A549 (cell line): ENCODE results near the gene BRSK2.

Source experiments
- CHD4 ChIP-seq: fragments of 200-600 bp; sonication (generic); IDR thresholded peaks from 2 replicates; pipeline ENCODE4 v1.6.1; 2016; ENCODE audit warnings: antibody characterized with exemption, mild to moderate bottlenecking, borderline replicate concordance
- CTCF ChIP-seq: fragments of >200 bp; sonication (Bioruptor Twin); formaldehyde crosslinking; IDR thresholded peaks from 3 replicates; pipeline ENCODE4 v1.5.1; 2016
- EHMT2 ChIP-seq: fragments of 200-600 bp; sonication (generic); IDR thresholded peaks from 2 replicates; pipeline ENCODE4 v1.6.1; 2016; ENCODE audit warnings: antibody characterized with exemption, low read depth, mild to moderate bottlenecking, moderate library complexity
- HDAC2 ChIP-seq: fragments of 200-600 bp; sonication (generic); IDR thresholded peaks from 2 replicates; pipeline ENCODE4 v1.6.1; 2016
- HMGXB4 ChIP-seq: fragments of 250-450 bp; sonication (Bioruptor Pico); IDR thresholded peaks from 2 replicates; pipeline ENCODE4 v1.5.0; 2021; ENCODE audit warnings: mild to moderate bottlenecking, moderate library complexity, borderline replicate concordance
- JUN ChIP-seq, 2 experiments: fragments of >200 bp; sonication (Bioruptor Twin); formaldehyde crosslinking; IDR thresholded peaks; 2 replicates in 1 of 2; 3 replicates in 1 of 2; pipeline ENCODE4 v1.6.1; 2016 to 2017
- MAX ChIP-seq: IDR thresholded peaks from 2 replicates; pipeline ENCODE4 v1.6.1; 2012
- POLR2A ChIP-seq: IDR thresholded peaks from 2 replicates; pipeline ENCODE4 v1.6.1; 2012; ENCODE audit warnings: mild to moderate bottlenecking, low read length
- RNF2 ChIP-seq: fragments of 200-600 bp; sonication (generic); IDR thresholded peaks from 2 replicates; pipeline ENCODE4 v1.6.1; 2016; ENCODE audit warnings: low read depth, mild to moderate bottlenecking, antibody characterized with exemption, moderate library complexity, borderline replicate concordance

- TF ChIP-seq MAX (no peak), POLR2A (no peak), JUN (IDR thresholded peaks at IDR 0.05) (no peak), CTCF (no peak), RNF2 (no peak), HMGXB4 (no peak), HDAC2 (no peak), CHD4 (no peak), EHMT2 (no peak)
These were observed 54.0 kb downstream of the BRSK2 start for GRCh38 chr11:1443737-1444136.
